GM21367 (cell line): Measurements from ENCODE around the gene EIF3L.
"Not testable (repeated sequence)": the region's sequence is repeated elsewhere in the genome, so short reads cannot be mapped to it uniquely, and the experiment has no call there.

ENCODE experiments used
- ATAC-seq: cut with Tn5 transposase; IDR thresholded peaks from one replicate; pipeline ENCODE4 v1.9.1; 2021; ENCODE audit not compliant: unreplicated experiment

The EIF3L gene

DNA sequence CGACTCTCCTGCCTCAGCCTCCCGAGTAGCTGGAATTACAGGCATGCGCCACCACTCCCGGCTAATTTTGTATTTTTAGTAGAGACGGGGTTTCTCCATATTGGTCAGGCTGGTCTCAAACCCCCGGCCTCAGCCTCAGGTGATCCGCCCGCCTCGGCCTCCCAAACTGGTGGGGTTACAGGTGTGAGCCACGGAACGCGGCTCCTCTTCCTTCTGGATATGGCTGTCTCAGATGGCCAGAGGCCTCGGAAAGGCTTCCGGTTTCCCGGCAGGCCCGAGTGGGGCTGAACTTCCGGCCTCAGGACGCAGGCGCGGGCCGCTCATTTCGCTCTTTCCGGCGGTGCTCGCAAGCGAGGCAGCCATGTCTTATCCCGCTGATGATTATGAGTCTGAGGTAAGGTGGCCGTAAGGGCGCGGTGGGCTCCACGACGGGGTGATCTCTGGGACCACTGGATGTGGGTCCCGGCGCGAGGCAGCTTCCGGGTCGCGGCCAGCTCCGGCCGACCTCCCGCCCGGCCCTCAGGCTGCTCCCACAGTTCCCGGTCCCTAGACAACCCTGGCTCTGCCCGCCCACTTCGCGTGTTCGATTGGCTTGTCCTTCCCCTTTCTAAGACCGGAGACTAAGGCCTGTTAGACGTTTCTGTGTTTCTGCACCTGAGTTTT lies at the start of gene EIF3L:
Gene EIF3L (plus strand): TSS at position 331 of the 663 bp plus-strand sequence. CDS start 31 bp downstream, at position 362.
- ATAC-seq = peak; percentile 41

DNA sequence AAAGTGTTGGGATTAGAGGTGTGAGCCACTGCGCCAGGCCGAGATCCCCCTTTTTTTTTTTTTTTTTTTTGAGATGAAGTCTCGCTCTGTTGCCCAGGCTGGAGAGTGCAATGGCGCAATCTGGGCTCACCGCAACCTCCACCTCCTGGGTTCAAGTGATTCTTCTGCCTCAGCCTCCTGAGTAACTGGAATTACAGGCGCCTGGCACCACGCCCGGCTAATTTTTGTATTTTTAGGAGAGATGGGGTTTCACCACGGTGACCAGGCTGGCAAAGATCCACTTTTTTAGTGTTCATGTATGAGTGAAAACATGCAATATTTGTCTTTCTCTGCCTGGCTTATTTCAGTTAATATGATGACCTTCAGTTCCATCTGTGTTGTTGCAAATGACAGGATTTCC lies 49.2 kb upstream of the EIF3L start:
- ATAC-seq = not testable (repeated sequence)

DNA sequence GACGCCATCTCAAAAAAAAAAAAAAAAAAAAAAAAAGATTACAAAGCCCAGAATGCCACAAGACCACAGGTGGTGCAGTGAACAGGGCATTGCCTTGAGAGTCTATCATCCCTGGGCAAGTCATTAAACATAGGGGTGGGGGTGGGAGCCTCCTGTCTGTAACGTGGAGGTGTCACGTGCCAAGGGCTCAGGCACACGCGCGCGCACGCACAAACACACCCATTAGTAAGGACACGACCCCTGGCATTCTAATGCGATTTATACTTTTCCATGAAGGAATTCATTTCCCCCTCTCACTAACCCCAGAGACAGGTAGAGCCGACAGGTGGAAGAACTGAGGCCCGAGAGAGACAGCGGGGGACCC lies 47.3 kb upstream of the EIF3L start:
- ATAC-seq = no peak

DNA sequence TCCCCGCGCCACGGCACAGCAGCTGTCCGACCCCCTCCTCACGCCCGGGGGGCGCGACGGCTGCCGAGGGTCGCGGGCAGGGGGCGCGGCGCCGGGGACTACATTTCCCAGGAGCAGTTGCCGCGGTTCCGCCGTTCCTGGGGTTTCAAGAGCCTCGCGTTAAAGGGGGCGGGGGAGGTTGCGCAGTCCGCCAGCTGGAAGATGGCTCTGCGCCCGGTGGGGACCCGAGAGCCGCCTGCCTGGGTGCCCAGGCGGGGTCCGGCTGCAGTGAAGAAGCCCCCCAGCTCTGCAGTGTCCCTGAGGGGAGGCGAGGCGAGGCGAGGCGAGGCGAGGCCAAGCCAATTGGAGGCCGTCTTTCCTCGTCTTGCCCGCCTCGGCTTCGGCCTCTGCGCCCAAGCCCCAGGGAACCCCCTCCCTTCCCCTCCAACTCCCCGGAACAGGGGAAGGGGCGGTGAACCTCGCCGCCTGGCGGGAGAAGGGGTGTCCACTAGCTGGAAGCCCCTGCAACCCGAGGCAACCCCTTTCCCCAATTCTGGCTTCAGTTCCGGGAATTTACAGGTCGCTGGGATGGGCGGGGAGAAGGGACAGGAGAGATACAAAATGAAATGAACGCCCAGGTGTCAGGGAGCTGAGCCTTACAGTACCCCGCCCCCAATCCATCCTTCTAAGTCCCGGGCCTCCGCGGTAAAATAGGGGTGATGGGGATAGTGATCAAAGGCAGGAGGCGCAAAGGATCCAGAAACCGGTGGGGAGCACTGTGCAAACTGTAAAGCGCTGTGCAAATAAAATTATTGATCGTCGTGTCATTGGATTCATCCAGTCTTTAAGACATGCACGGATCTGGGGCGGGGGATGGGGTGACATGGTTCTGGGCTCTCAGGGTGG lies 46.7 kb upstream of the EIF3L start:
- ATAC-seq = no peak

DNA sequence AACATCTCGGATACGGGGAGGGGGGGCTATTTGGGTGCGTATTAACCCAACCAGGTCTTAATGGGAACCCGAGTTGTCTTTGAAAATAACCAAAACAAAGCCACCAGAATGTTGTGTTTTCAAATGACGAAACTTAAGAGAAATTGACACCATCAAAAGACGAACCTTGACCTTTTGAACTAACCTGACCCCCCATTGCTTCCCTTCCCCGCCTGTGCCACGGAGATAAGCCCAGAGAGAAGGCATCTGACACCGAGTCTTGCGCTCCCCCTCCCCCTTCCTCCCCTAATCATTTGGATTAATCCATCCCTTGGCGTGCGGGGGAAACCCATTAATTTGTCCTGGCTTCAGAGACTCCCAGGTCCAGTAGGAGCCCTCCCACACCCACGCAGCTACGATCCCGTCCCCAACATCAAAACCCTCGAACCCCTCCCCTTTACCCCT lies 46.0 kb upstream of the EIF3L start:
- ATAC-seq = no peak

DNA sequence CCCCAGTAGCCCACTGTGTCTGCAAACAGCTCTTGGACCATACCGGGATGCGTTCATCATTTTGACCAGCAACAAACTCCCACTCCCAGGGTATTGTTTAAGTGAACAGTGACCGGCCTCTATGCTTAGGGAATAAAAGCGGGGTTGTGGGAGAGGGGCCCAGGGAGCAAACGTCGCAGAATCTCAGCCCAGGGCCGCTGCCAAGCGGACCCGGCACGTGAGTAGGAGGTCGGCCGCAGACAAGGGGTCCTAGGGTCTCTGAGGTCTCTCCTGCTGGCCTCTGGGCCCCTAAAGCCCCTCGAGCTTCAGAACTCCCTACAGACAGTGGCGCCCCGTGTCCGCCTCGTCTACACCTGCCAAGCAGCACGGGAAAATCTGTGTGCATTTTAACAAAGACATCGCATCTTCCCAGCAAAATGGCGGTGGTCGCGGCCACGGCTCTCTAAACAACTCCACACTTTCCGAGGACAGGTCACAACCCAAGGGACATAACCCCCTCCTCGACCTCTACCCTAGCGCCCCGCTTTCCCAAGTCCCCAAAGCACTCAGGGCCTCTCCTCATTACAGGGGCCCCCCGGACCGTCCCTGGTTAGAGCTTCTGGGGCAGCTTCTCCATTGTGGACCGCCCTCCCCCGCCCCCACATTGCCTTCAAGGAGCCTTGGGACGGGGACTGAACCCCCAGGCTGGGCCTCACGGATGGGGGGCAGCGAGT lies 45.4 kb upstream of the EIF3L start:
- no peak for ATAC-seq

DNA sequence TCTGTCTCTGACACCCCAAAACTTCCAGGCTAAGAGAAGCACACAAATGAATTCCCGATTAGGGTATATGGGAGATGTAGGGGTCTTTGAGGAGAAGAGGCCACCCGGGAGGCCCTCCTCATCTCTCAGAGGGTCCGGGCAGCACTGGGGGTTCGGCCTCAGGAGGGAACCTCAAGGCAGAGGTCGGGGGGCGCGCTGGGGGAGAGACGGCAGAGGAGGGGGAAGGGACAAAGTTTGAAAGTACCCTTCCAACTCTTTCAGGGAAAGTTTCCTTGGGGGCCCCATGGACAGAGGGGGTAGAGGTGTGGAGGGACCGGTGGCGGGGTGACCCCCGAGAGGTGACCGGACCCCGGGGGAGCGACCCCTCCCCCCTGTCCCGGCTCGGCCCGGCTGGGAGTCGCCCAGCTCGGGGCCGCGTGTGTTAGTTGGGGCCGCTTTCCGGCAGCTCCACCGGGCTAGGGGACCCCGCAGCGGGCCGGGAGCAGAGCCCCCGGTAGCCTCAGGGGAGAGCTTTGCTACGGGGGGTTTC lies 44.8 kb upstream of the EIF3L start:
- no peak for ATAC-seq

DNA sequence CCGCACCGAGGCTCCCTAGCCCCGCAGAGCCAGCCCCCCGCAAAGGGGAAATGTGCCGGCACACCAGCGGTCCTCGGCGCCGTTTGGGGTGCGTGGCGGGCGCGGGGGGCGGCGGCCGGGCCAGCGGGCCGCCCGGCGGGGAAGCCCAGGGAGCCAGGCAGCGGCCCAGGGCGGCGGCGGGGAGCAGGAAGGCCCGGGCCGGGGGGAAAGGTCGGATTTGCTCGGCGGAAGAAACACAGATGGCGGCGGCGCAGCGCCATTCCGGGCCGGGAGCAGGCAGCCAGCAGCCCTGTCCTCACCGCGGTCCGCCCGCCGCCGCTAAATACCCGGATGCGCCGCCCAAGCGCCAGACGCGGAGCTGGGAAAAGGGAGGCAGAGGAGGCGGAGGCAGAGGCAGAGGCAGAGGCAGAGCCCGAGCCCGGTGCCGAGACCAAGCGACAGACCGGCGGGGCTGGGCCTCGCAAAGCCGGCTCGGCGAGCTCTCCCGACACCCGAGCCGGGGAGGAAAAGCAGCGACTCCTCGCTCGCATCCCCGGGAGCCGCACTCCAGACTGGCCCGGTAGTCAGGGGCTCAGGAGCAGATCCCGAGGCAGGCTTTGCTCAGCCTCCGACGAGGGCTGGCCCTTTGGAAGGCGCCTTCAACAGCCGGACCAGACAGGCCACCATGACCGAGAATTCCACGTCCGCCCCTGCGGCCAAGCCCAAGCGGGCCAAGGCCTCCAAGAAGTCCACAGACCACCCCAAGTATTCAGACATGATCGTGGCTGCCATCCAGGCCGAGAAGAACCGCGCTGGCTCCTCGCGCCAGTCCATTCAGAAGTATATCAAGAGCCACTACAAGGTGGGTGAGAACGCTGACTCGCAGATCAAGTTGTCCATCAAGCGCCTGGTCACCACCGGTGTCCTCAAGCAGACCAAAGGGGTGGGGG lies 44.1 kb upstream of the EIF3L start:
- no peak for ATAC-seq

DNA sequence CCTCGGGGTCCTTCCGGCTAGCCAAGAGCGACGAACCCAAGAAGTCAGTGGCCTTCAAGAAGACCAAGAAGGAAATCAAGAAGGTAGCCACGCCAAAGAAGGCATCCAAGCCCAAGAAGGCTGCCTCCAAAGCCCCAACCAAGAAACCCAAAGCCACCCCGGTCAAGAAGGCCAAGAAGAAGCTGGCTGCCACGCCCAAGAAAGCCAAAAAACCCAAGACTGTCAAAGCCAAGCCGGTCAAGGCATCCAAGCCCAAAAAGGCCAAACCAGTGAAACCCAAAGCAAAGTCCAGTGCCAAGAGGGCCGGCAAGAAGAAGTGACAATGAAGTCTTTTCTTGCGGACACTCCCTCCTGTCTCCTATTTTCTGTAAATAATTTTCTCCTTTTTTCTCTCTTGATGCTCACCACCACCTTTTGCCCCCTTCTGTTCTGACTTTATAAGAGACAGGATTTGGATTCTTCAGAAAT lies 43.4 kb upstream of the EIF3L start:
- ATAC-seq = no peak

DNA sequence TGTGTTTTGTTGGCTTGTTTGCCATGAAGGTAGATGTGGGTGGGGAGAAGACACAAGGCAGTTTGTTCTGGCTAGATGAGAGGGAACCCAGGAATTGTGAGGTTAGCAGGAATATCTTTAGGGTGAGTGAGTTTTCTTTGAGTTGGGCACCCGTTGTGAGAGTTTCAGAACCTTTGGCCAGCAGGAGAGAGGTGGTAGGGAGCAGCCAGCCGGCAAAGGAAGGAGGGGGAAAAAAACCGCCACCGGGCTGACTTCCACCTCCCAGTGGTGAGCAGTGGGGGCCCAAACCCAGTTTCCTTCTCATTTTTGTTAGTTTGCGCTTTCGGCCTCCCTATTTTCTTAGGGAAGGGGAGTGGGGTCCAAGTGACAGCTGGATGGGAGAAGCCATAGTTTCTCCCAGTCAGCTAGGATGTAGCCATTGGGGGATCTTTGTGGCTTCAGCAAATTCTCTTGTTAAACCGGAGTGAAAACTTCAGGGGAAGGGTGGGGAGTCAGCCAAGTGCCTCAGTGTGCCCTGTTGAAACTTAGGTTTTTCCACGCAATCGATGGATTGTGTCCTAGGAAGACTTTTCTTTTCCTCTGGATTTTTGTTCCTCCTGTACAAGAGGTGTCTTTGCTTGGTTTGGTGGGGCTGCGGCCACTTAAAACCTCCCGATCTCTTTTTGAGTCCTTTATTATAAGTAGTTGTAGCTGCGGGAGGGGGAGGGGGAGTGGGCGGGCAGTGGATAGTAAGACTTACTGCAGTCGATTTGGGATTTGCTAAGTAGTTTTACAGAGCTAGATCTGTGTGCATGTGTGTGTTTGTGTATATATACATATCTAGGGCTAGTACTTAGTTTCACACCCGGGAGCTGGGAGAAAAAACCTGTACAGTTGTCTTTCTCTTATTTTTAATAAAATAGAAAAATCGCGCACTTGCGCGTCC lies 42.5 kb upstream of the EIF3L start:
- no peak for ATAC-seq

DNA sequence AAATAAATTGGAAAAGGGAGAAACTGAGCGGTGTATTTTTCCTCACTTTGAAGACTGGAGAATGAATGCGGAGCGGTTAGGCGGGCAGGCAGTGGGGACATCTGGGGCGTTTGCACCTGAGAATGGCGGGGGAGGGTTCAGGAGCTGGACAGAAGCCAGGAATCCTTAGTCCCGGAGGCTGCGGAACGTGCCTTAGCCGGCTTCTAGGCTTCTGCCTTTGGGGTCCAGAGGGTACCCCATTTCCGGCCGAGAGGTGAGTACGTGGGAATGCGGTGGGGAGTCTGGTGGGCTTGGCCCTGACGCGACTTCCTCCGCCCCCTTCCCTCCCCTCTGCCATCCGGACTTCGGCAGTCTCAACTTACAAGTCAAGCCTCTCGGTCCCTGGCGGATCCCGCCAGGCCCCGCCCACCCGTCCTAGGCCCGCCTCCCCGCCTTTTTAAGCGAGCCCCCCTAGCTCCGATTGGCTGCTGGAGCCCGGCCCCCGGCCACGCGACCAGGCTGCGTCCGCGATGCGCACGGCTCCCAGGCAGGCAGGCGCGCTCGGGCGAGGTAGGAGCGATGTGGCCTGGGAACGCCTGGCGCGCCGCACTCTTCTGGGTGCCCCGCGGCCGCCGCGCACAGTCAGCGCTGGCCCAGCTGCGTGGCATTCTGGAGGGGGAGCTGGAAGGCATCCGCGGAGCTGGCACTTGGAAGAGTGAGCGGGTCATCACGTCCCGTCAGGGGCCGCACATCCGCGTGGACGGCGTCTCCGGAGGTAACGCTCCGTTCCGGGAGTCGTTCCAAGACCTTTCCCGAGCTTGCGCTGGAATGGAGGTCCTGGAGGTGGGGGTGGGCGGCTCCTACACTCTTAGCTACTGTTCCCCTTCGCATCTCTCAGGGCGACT lies 41.6 kb upstream of the EIF3L start, which contains the start of gene GCAT:
Gene GCAT (plus strand): TSS at position 525 of the 884 bp plus-strand sequence. CDS start 34 bp downstream, at position 559.
- peak; percentile 76 for ATAC-seq

DNA sequence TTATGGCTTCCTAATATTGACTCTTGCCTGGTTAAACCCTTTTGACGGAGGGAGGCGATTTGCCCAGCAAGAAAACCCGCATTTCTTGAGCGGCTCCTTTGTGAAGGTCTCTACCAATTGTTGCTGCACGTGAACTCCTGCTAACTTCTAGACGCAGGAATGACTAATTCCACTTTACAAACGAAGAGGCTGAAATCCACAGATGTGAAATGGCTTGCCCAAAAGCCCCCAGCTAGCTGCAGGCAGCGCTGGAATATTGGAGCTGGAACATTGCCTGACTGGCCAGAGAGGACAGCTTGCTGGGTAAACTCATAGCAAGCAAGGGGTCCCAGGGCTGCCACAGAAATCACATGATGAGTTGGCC lies 40.9 kb upstream of the EIF3L start:
- no peak for ATAC-seq

DNA sequence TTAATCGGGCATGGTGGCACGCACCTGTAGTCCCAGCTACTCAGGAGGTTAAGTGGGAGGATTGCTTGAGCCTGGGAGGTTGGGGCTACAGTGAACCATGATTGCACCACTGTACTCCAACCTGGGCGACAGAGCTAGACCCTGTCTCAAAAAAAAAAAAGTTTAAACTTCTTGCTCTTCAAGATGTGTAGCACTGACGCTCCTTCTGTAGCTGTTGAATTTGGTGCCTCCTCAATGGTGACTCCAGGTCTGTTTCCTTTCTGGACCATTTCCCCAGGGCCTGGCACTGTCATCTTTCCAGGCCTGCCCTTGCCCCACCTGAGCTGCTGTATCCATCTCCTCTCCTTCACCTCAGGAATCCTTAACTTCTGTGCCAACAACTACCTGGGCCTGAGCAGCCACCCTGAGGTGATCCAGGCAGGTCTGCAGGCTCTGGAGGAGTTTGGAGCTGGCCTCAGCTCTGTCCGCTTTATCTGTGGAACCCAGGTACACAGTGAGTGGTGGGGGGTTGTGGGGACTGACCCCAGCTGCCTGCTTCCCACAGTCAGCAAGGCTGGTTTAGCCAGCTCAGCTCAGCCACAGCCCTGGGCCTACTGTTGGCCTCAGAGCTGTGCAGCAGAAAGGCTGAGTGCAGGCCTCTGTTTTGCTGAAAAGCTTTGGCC lies 39.4 kb upstream of the EIF3L start:
- ATAC-seq = no peak

DNA sequence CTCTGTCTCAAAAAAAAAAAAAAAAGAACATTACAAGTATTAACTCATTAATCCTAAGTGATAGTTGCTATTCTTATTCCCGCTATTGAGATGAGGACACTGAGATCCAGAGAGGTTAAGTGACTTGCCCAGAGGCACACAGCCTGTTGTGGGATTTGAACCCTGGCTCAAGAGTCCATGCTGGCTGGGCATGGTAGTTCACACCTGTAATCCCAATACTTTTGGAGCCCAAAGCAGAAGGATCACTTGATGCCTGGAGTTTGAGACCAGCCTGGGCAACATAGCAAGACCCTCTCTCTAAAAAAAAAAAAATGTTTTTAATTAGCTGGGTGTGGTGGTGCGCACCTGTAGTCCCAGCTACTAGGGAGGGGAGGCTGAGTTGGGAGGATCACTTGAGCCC lies 37.4 kb upstream of the EIF3L start:
- ATAC-seq = no peak

DNA sequence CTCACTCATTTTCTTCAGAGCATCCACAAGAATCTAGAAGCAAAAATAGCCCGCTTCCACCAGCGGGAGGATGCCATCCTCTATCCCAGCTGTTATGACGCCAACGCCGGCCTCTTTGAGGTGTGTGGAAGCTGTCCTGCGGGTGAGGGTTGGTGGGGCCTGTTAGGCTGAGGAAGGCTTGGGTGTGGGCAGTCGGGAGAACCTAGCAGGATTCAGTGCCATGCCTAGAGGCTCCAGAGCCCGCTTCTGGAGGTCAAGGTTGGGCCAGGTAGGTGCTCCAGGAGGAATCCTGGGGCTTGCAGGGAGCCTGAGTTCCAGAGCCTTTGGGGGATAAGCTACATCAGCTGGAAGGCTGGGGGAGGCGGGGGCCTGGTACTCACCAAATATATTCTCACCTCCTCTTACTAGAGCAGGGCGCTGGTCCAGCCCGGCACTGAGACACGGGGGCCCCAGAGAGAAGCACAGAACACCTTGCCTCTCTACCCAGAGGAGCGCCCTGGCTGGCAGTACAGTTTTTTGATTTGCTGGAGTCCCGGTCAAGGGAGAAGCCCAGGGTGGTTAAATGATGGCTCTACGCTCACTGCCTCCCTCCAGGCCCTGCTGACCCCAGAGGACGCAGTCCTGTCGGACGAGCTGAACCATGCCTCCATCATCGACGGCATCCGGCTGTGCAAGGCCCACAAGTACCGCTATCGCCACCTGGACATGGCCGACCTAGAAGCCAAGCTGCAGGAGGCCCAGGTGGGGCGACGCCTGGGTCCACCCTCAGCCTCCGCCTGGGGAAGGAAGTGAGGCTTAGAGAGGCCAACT lies 36.1 kb upstream of the EIF3L start:
- no peak for ATAC-seq

DNA sequence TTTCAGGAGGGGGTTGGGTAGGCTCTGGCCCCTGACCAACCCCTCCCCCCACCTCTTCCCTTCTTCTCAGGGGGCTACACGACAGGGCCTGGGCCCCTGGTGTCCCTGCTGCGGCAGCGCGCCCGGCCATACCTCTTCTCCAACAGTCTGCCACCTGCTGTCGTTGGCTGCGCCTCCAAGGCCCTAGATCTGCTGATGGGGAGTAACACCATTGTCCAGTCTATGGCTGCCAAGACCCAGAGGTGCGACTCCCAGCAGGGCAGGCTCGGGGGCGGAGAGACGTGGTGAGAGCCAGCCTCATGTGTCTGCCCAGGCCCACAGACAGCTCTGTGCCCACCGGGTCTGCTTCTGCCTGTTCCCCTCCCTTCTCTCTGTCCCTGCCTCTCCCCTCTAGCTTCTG lies 33.6 kb upstream of the EIF3L start:
- no peak for ATAC-seq
